ENCODE data around the gene ROPN1L.

DNA sequence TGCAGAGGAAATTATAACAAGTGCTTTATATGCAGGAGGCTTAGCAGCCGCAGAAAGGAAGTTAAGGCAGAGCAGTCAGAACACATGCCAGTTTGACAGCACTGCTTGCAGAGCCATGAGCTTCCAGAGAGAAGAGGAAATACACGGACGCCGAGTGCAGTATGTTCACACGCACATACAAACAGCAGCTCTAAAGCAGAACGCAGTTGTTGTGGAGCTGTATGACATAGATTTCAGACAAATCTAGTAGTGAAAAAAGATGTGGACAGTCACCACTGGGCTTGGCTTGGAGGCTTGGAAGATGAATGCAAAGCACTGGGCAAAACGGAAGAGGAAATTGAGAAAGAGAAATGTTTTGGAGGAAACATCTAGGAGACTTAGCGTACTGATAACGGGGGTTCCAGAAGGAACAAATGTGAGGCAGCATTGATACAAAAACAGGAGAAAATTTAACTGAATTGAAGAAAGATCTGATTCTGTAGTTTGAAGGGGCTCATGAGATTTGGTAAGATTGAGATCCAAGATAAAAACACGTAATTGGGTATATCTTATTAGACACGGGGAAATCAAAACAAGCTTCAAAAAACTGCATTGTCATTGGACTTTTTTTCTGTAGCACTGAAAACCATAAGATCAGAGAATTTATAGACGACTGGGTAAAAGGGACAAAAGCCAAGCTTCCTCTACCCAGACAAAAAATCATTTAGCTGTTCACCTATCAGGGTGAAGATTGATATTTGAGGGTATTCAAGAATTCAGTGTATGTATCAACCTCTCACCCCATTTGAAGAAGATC, 19.6 kb upstream of the ROPN1L start:
- TF ChIP-seq POLR2A (IDR thresholded peaks at IDR 0.05): no peak
- TF ChIP-seq POLR2AphosphoS5 (IDR thresholded peaks at IDR 0.05): no peak
- TF ChIP-seq, protein P1, sequence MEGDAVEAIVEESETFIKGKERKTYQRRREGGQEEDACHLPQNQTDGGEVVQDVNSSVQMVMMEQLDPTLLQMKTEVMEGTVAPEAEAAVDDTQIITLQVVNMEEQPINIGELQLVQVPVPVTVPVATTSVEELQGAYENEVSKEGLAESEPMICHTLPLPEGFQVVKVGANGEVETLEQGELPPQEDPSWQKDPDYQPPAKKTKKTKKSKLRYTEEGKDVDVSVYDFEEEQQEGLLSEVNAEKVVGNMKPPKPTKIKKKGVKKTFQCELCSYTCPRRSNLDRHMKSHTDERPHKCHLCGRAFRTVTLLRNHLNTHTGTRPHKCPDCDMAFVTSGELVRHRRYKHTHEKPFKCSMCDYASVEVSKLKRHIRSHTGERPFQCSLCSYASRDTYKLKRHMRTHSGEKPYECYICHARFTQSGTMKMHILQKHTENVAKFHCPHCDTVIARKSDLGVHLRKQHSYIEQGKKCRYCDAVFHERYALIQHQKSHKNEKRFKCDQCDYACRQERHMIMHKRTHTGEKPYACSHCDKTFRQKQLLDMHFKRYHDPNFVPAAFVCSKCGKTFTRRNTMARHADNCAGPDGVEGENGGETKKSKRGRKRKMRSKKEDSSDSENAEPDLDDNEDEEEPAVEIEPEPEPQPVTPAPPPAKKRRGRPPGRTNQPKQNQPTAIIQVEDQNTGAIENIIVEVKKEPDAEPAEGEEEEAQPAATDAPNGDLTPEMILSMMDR (IDR thresholded peaks at IDR 0.05): no peak
